ENCODE measurements around the gene TENM3.

The TENM3 gene

DNA sequence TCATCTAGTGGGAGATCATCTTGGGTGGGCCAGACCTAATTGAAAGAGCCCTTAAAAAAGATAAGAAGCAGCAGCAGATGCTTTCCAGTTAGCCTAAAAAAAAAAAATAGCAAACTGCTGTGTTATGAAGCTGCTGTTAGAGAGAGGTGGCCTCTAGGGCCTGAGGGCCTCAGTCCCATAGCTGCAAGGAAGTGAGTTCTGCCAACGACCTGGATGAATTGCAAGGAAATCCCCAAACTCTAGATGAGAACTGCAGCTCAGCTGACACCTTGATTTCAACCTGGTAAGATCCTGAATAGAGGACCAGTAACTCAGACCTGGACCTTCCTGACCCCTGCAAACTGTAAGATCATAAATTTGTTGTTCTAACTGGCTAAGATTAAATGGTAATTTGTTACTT, 275.2 kb downstream of the TENM3 start:
- no peak for TF ChIP-seq CTCF (IDR thresholded peaks at IDR 0.05)
- no peak for TF ChIP-seq ZFX (IDR thresholded peaks at IDR 0.05; ENCODE audit: borderline replicate concordance)
- no peak overlapping the region for H3K27ac ChIP-seq

GRCh38 chr4:182519528-182519927, 276.3 kb downstream of the TENM3 start:
- no peak for TF ChIP-seq CTCF (IDR thresholded peaks at IDR 0.05)
- TF ChIP-seq ZFX (IDR thresholded peaks at IDR 0.05; ENCODE audit: borderline replicate concordance) = no peak
- H3K27ac ChIP-seq = no peak overlapping the region

DNA sequence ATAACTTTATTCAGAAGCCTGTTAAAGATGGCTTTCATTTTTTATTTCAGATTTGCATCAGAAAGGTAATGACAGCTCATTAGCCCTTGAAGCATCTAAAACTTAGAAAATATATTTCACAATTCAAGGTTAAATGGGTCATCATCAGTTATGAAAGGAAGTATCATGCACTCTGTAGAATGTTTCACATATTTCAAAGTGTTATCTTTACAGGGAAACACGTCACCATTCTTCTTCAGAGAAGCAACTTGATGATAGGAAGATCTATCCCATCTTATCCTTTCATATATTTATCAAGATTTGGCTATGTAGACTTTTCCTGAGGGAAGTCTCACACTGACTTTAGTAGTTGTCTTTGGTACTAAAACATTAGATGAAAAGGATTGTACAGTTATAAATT, 277.8 kb downstream of the TENM3 start:
- H3K27ac ChIP-seq = no peak overlapping the region
- no peak for TF ChIP-seq ZFX (IDR thresholded peaks at IDR 0.05; ENCODE audit: borderline replicate concordance)
- no peak for TF ChIP-seq CTCF (IDR thresholded peaks at IDR 0.05)

DNA sequence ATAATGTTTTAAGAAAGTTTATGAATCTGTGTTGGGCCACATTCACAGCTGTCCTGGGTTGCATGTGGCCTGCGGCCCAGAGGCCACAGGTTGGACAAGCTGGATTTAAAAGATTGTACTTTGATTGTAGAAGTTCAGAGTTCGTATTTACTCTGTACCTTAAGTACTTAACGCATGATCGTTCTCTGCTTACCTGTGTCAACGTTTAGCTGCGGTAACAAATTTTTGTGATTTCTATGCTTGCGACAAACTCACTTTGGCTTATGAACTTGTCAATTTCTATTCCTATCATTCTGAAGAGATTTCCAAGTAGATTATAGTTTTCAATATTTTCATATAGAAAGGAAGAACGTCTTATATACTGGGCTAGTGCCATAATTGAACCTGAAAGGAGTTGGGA, 285.6 kb downstream of the TENM3 start:
- no peak for TF ChIP-seq ZFX (IDR thresholded peaks at IDR 0.05; ENCODE audit: borderline replicate concordance)
- no peak for TF ChIP-seq CTCF (IDR thresholded peaks at IDR 0.05)
- no peak overlapping the region for H3K27ac ChIP-seq

DNA sequence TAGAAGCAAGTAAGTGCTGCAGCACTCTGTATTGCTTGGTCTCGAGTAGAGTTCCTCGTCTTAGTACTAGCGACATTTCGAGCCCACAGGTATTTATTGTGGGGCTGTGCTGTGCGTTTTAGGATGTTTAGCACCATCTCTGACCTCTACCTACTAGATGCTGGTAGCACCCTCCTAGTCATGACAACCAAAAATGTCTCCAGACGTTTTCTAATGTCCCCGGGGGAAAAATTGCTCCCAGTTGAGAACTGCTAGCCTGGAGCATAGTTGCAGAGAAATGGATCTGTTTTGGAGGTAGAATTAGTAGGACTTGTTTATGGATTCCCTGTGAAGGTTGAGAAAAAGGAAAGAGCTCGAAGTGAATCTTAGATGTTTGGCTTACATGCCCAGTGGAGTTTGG, 287.2 kb downstream of the TENM3 start:
- TF ChIP-seq CTCF (IDR thresholded peaks at IDR 0.05) (no peak), ZFX (IDR thresholded peaks at IDR 0.05; ENCODE audit: borderline replicate concordance) (no peak)
- no peak overlapping the region for H3K27ac ChIP-seq

DNA sequence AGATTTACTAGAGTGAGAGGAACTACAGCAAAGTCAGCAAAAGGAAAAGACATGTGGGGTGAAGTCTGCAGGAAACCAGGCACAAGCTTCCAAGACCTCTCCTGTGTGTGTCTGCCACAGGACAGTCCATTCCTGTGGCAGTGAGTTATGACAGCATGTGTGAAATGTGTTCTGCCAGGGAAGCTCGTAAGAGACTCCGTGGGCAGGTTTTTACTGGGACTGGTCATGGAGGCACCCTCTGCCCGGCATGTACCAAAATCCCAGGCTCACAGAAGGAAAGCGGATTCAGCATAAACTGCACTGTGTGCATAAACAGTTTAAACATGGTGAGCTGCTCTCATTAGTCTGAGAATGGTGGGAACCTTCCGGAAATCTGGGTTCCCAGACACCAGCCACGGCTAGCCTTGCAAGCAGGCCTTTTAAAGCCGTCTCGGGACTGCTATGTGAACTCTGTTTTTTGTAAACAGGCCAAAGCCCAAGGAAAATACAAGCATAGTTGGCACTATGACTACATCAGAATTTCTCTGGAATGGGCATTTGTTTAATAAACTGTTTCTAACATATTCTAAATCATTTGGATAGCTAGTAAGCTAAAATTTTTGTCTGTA, 288.5 kb downstream of the TENM3 start:
- no peak for TF ChIP-seq ZFX (IDR thresholded peaks at IDR 0.05; ENCODE audit: borderline replicate concordance)
- TF ChIP-seq CTCF (IDR thresholded peaks at IDR 0.05) = no peak
- no peak overlapping the region for H3K27ac ChIP-seq

DNA sequence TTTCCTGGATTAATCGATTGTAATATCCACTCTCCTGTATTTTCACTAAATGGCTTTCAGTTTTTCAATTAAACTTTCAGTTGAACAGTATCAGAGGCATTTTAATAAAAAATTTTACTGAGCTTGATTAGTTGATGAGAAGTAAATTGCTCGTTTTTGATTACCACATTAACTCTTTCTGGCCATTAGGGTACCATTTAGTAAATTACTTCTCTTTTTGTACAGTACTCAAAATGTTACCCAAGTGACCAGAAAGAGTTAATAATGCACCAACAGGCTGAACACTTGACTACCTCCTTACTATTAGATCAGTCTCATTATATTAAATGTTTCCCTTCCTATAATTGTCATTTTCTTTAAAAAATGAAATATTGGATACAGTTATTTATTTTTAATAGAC, 289.2 kb downstream of the TENM3 start:
- TF ChIP-seq CTCF (IDR thresholded peaks at IDR 0.05) = no peak
- no peak for TF ChIP-seq ZFX (IDR thresholded peaks at IDR 0.05; ENCODE audit: borderline replicate concordance)
- H3K27ac ChIP-seq = no peak overlapping the region
